GM23338 (cell line): ENCODE data around the gene VWA7. TPM values are rescaled to one million over a fixed set of nuclear protein-coding genes. Genes with fewer than 3 reads are reported as not detected.

Experiments
- ATAC-seq: fragments of 200-7000 bp; cut with Tn5 transposase; 3 replicates; pipeline ENCODE4 v1.9.1; 2020
- DNase-seq: peaks from one replicate; pipeline ENCODE4 v3.0.0-alpha.2; 2015; ENCODE audit warnings: low spot score
- H2AFZ ChIP-seq: fragments of 200-600 bp; sonication (generic); 2 replicates; pipeline ENCODE4 v1.8.0; 2016; ENCODE audit warnings: antibody characterized with exemption, mild to moderate bottlenecking, moderate library complexity
- H3F3A ChIP-seq: fragments of 200-600 bp; sonication (generic); replicated peaks from 2 replicates; pipeline ENCODE4 v1.8.0; 2017; ENCODE audit warnings: antibody characterized with exemption, mixed run types, low read depth
- H3K27ac ChIP-seq: fragments of 200-600 bp; sonication (generic); 2 replicates; pipeline ENCODE4 v1.6.1; 2016; ENCODE audit warnings: low read depth
- H3K27me3 ChIP-seq: fragments of 200-600 bp; sonication (generic); 2 replicates; pipeline ENCODE4 v1.8.0; 2016; ENCODE audit warnings: mild to moderate bottlenecking, mixed run types, moderate library complexity; ENCODE audit not compliant: insufficient read depth
- H3K36me3 ChIP-seq: fragments of 200-600 bp; sonication (generic); 2 replicates; pipeline ENCODE4 v1.8.0; 2016; ENCODE audit warnings: mild to moderate bottlenecking; ENCODE audit not compliant: insufficient read depth
- H3K4me1 ChIP-seq: fragments of 200-600 bp; sonication (generic); 2 replicates; pipeline ENCODE4 v1.8.0; 2016; ENCODE audit warnings: mild to moderate bottlenecking, moderate library complexity; ENCODE audit not compliant: insufficient read depth
- H3K4me2 ChIP-seq: fragments of 200-600 bp; sonication (generic); 2 replicates; pipeline ENCODE4 v1.7.1; 2017; ENCODE audit warnings: mixed run types
- H3K4me3 ChIP-seq: fragments of 200-600 bp; sonication (generic); 2 replicates; pipeline ENCODE4 v1.6.1; 2016; ENCODE audit warnings: mixed run types
- H3K79me2 ChIP-seq: fragments of 200-600 bp; sonication (generic); replicated peaks from 2 replicates; pipeline ENCODE4 v1.8.0; 2017; ENCODE audit warnings: mild to moderate bottlenecking; ENCODE audit not compliant: insufficient read depth
- H3K9me2 ChIP-seq: fragments of 200-600 bp; sonication (generic); 2 replicates; pipeline ENCODE4 v1.8.0; 2017; ENCODE audit not compliant: insufficient read depth
- H4K20me1 ChIP-seq: fragments of 200-600 bp; sonication (generic); replicated peaks from 2 replicates; pipeline ENCODE4 v1.8.0; 2017; ENCODE audit warnings: mild to moderate bottlenecking; ENCODE audit not compliant: insufficient read depth
- H3K27ac Mint-ChIP-seq: 2 replicates; pipeline ENCODE4 v1.8.0; 2020; ENCODE audit warnings: inconsistent platforms, mild to moderate bottlenecking, moderate library complexity, mixed read lengths
- H3K27me3 Mint-ChIP-seq: 3 replicates; pipeline ENCODE4 v1.8.0; 2022; ENCODE audit warnings: low read depth, mild to moderate bottlenecking, moderate library complexity, mixed read lengths, inconsistent platforms; ENCODE audit not compliant: insufficient read depth, poor library complexity
- H3K36me3 Mint-ChIP-seq: 3 replicates; pipeline ENCODE4 v1.8.0; 2021; ENCODE audit warnings: low read depth, mild to moderate bottlenecking, inconsistent platforms, moderate library complexity, mixed read lengths
- H3K4me1 Mint-ChIP-seq: 3 replicates; pipeline ENCODE4 v1.8.0; 2020; ENCODE audit warnings: mild to moderate bottlenecking, inconsistent platforms, mixed read lengths
- H3K4me3 Mint-ChIP-seq: 3 replicates; pipeline ENCODE4 v1.8.0; 2021; ENCODE audit warnings: moderate library complexity, mild to moderate bottlenecking, inconsistent platforms, mixed read lengths
- H3K9me3 Mint-ChIP-seq: 3 replicates; pipeline ENCODE4 v1.8.0; 2020; ENCODE audit warnings: moderate library complexity, mild to moderate bottlenecking, inconsistent platforms, mixed read lengths
- EZH2 ChIP-seq: fragments of 200-600 bp; sonication (generic); IDR thresholded peaks from one replicate; pipeline ENCODE4 v1.8.0; 2017; ENCODE audit warnings: antibody characterized with exemption, mild to moderate bottlenecking, low read depth; ENCODE audit not compliant: unreplicated experiment
- EZH2phosphoT487 ChIP-seq: fragments of 200-600 bp; sonication (generic); IDR thresholded peaks from one replicate; pipeline ENCODE4 v1.8.1; 2018; ENCODE audit warnings: antibody characterized with exemption; ENCODE audit not compliant: unreplicated experiment
- NANOG ChIP-seq: IDR thresholded peaks from 2 replicates; pipeline ENCODE4 v1.6.1; 2016; ENCODE audit warnings: antibody characterized with exemption, borderline replicate concordance
- POLR2AphosphoS5 ChIP-seq: IDR thresholded peaks from 2 replicates; pipeline ENCODE4 v1.6.1; 2016; ENCODE audit warnings: antibody characterized with exemption, low read depth
- STAT1 ChIP-seq: IDR thresholded peaks from one replicate; pipeline ENCODE4 v1.6.1; 2016; ENCODE audit warnings: antibody characterized with exemption; ENCODE audit not compliant: unreplicated experiment
- ZNF114 ChIP-seq: fragments of 250-450 bp; sonication (Bioruptor Pico); IDR thresholded peaks from 2 replicates; pipeline ENCODE4 v1.5.0; 2020; ENCODE audit warnings: mild to moderate bottlenecking, moderate library complexity
- ZNF331 ChIP-seq: fragments of 250-450 bp; sonication (Bioruptor Pico); IDR thresholded peaks from 2 replicates; pipeline ENCODE4 v1.5.0; 2020; ENCODE audit warnings: low read depth, mild to moderate bottlenecking, moderate library complexity
- ZNF462 ChIP-seq: fragments of 250-450 bp; sonication (Bioruptor Pico); IDR thresholded peaks from 2 replicates; pipeline ENCODE4 v1.5.0; 2020; ENCODE audit warnings: mild to moderate bottlenecking, moderate library complexity
- polyA plus RNA-seq: library from polyadenylated mRNA; unstranded; fragments of >200 nt; fragmentation: Nextera tagmentation; extraction: Ambion mirVana; gene quantifications from 2 replicates; pipeline ENCODE4 v1.2.1, GENCODE V29; 2016
- total RNA-seq: library from RNA; depleted of rRNA; stranded (reverse); fragments of >200 nt; shearing (Covaris generic); gene quantifications from 2 replicates; pipeline ENCODE4 v1.2.3, GENCODE V29; 2014
- TF ChIP-seq, protein P1 (sequence below): IDR thresholded peaks from 2 replicates; pipeline ENCODE4 v1.6.1; 2016; ENCODE audit warnings: antibody characterized with exemption
- TF ChIP-seq, protein P2 (sequence below), 2 experiments: fragments of 200-600 bp in 1 of 2; sonication (generic) in 1 of 2; conservative IDR thresholded peaks; 2 replicates each; pipeline versions ENCODE4 v1.5.1 to v1.6.1; 2016 to 2017; ENCODE audit warnings: antibody characterized with exemption in 2 of 2, low read depth in 2 of 2, mild to moderate bottlenecking in 2 of 2, moderate library complexity in 1 of 2

The VWA7 gene
- total and polyA plus RNA-seq, 2 experiments from 2014 or later: 0.07 to 0.36 TPM

DNA sequence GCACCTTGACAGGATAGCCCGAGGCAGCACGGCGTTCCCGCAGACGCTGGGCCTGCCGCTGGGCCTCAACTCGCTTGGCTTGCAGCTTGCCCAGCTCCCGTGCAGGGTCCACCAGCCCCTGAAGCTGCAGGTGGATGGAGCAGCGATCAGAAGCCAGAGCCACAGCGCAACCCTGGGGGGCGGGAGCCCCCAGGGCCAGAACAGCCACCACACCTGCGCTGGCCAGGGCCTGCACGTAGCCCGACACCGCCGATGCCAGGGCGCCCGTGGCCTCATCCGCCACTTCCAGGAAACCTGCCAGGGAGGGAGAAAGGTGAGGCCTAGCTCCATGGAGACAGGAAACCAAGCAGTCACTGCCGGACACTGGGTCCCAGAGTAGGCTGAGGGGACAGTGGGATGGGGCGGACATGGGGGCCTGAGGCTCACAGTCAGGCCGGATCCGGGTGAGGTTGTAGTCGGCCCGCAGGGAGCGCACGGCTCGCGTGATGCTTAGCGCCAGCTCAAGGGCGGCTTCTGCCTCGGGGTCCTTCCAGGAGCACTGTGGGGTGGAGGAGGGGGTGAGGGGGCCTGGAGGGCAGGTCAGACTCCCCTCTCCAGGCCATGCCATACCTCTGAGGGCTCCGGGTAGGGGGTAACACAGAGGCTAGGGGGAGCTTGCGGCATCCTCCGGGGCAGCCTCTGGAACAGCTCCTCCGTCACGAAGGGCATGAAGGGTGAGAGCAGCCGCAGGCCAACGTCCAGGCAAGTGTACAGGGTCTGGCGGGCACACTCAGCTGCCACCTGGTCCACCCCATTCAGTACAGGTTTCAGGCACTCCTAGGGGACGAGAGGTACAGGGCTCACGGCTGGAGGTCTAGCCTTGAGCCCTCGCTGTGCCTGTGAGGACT lies 2.1 kb upstream of the VWA7 start:
- Histone ChIP-seq H3F3A (peaks cover 4% of the 10 kb centered on the region; the same call in 1 of the 2 replicates), H3K36me3 (no peaks in the 10 kb centered on the region; the same call in 1 of the 2 replicates)
- TF ChIP-seq ZNF331 (CRISPR knock-in tag): no peak
- TF ChIP-seq EZH2phosphoT487: no peak
- TF ChIP-seq ZNF114 (CRISPR knock-in tag): no peak

DNA sequence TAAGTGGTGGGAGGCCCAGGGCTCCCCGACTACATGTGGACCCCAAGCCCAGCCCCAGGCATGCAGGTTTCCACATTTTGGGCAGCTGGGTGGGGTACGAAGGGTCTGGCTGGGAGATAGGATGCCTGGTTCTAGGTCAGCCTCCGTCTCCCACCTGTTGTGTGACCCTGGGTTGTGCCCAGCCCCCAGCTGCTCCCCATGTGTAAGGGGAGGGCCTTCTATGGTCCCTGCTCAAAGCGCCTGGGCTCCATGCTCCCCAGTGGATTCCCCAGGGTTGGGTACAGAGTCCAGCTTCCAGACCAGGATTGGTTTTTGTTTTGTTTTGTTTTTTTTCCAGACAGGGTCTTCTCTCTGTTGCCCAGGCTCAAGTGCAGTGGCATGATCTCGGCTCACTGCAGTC lies 1.1 kb upstream of the VWA7 start:
- no peaks in the 10 kb centered on the region for H3K4me1 ChIP-seq
- no peaks in the 10 kb centered on the region for H3K79me2 ChIP-seq
- Mint-ChIP-seq H3K4me3 (no peak overlapping the region), H3K9me3 (no peaks in the 10 kb centered on the region), H3K4me1 (no peaks in the 10 kb centered on the region), H3K27me3 (peaks cover 23% of the 10 kb centered on the region), H3K36me3 (peaks cover 32% of the 10 kb centered on the region), H3K27ac (no peak overlapping the region)
- no peak overlapping the region for H3K27ac ChIP-seq
- peaks cover 4% of the 10 kb centered on the region; the same call in 1 of the 2 replicates for H3F3A ChIP-seq
- DNase-seq (no peak), ATAC-seq (no peak)
- H3K9me2 ChIP-seq: no peaks in the 10 kb centered on the region
- no peak overlapping the region for H3K4me2 ChIP-seq
- H2AFZ ChIP-seq: no peak overlapping the region
- H3K4me3 ChIP-seq: no peak overlapping the region
- H4K20me1 ChIP-seq: no peaks in the 10 kb centered on the region; the same call in 1 of the 2 replicates
- no peaks in the 10 kb centered on the region for H3K36me3 ChIP-seq
- H3K27me3 ChIP-seq: no peaks in the 10 kb centered on the region
- TF ChIP-seq NANOG (no peak), POLR2AphosphoS5 (no peak), ZNF331 (CRISPR knock-in tag) (no peak), STAT1 (no peak), ZNF114 (CRISPR knock-in tag) (no peak), ZNF462 (CRISPR knock-in tag) (no peak), EZH2 (no peak)
- TF ChIP-seq, protein P1, sequence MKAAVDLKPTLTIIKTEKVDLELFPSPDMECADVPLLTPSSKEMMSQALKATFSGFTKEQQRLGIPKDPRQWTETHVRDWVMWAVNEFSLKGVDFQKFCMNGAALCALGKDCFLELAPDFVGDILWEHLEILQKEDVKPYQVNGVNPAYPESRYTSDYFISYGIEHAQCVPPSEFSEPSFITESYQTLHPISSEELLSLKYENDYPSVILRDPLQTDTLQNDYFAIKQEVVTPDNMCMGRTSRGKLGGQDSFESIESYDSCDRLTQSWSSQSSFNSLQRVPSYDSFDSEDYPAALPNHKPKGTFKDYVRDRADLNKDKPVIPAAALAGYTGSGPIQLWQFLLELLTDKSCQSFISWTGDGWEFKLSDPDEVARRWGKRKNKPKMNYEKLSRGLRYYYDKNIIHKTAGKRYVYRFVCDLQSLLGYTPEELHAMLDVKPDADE: no peak
- TF ChIP-seq, protein P2, sequence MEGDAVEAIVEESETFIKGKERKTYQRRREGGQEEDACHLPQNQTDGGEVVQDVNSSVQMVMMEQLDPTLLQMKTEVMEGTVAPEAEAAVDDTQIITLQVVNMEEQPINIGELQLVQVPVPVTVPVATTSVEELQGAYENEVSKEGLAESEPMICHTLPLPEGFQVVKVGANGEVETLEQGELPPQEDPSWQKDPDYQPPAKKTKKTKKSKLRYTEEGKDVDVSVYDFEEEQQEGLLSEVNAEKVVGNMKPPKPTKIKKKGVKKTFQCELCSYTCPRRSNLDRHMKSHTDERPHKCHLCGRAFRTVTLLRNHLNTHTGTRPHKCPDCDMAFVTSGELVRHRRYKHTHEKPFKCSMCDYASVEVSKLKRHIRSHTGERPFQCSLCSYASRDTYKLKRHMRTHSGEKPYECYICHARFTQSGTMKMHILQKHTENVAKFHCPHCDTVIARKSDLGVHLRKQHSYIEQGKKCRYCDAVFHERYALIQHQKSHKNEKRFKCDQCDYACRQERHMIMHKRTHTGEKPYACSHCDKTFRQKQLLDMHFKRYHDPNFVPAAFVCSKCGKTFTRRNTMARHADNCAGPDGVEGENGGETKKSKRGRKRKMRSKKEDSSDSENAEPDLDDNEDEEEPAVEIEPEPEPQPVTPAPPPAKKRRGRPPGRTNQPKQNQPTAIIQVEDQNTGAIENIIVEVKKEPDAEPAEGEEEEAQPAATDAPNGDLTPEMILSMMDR (conservative IDR thresholded peaks at IDR 0.05; ENCODE audit: low read depth in 2 of 2): no peak

More for the DNA sequence above, 2.1 kb upstream of the VWA7 start:
- Histone ChIP-seq H3K9me2 (no peaks in the 10 kb centered on the region), H3K4me1 (no peaks in the 10 kb centered on the region), H3K79me2 (no peaks in the 10 kb centered on the region), H3K27ac (no peak overlapping the region), H3K4me2 (no peak overlapping the region), H3K27me3 (no peaks in the 10 kb centered on the region), H4K20me1 (no peaks in the 10 kb centered on the region; the same call in 1 of the 2 replicates), H3K4me3 (no peak overlapping the region), H2AFZ (no peak overlapping the region)
- ATAC-seq: no peak
- no peaks in the 10 kb centered on the region for H3K9me3 Mint-ChIP-seq
- peaks cover 37% of the 10 kb centered on the region for H3K36me3 Mint-ChIP-seq
- no peak overlapping the region for H3K27ac Mint-ChIP-seq
- no peaks in the 10 kb centered on the region for H3K4me1 Mint-ChIP-seq
- H3K4me3 Mint-ChIP-seq: no peak overlapping the region
- DNase-seq: no peak
- peaks cover 21% of the 10 kb centered on the region for H3K27me3 Mint-ChIP-seq
